Measurements from ENCODE around the gene HERC2. TPM values are rescaled to one million over a fixed set of nuclear protein-coding genes. Genes with fewer than 3 reads are reported as not detected.
"Not testable (repeated sequence)": the region's sequence is repeated elsewhere in the genome, so short reads cannot be mapped to it uniquely, and the experiment has no call there.

The HERC2 gene, protein sequence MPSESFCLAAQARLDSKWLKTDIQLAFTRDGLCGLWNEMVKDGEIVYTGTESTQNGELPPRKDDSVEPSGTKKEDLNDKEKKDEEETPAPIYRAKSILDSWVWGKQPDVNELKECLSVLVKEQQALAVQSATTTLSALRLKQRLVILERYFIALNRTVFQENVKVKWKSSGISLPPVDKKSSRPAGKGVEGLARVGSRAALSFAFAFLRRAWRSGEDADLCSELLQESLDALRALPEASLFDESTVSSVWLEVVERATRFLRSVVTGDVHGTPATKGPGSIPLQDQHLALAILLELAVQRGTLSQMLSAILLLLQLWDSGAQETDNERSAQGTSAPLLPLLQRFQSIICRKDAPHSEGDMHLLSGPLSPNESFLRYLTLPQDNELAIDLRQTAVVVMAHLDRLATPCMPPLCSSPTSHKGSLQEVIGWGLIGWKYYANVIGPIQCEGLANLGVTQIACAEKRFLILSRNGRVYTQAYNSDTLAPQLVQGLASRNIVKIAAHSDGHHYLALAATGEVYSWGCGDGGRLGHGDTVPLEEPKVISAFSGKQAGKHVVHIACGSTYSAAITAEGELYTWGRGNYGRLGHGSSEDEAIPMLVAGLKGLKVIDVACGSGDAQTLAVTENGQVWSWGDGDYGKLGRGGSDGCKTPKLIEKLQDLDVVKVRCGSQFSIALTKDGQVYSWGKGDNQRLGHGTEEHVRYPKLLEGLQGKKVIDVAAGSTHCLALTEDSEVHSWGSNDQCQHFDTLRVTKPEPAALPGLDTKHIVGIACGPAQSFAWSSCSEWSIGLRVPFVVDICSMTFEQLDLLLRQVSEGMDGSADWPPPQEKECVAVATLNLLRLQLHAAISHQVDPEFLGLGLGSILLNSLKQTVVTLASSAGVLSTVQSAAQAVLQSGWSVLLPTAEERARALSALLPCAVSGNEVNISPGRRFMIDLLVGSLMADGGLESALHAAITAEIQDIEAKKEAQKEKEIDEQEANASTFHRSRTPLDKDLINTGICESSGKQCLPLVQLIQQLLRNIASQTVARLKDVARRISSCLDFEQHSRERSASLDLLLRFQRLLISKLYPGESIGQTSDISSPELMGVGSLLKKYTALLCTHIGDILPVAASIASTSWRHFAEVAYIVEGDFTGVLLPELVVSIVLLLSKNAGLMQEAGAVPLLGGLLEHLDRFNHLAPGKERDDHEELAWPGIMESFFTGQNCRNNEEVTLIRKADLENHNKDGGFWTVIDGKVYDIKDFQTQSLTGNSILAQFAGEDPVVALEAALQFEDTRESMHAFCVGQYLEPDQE (N-terminal part only)
- total RNA-seq (10 to 100 TPM; 66.1 to 70.8 TPM), polyA plus RNA-seq (10 to 100 TPM; 21.7 to 29.0 TPM)
- long read RNA-seq, donor 1, partial matches to known transcripts, result 98 of 124 reads
- long read RNA-seq, donor 1, other reads (novel, unspliced or antisense), result 23 of 124 reads
- long read RNA-seq, donor 2, partial matches to known transcripts, result 43 of 61 reads
- long read RNA-seq, donor 2, other reads (novel, unspliced or antisense), result 18 of 61 reads

- H3K27me3 ChIP-seq (ENCODE audit: control insufficient read depth in 1 of 2, insufficient read depth in 2 of 2, low read length in 1 of 2); H3K36me3 ChIP-seq (ENCODE audit: control insufficient read depth in 1 of 2, insufficient read depth in 2 of 2, low read length in 1 of 2); ATAC-seq (ENCODE audit: low FRiP score); H3K27ac ChIP-seq (ENCODE audit: low read depth in 1 of 2, low read length in 2 of 2); H3K9me3 ChIP-seq (ENCODE audit: control insufficient read depth, low read length); DNase-seq; H3K4me1 ChIP-seq (ENCODE audit: control insufficient read depth in 1 of 2, insufficient read depth in 2 of 2, low read length in 2 of 2); intact Hi-C loops (cut with DNase I); H3K4me3 ChIP-seq (ENCODE audit: low read length in 2 of 2): not testable (repeated sequence)
- WGBS, 2 donors, result no CpG with 5 or more reads among the region's 52 CpGs
Observed at GRCh38 chr15:28322129-28322588, at the start of gene HERC2. TSS of gene HERC2 (minus strand) at chr15:28322179. CDS start at chr15:28321433, 746 bp downstream.

- H3K27ac ChIP-seq (ENCODE audit: low read depth in 1 of 2, low read length in 2 of 2); H3K4me1 ChIP-seq (ENCODE audit: control insufficient read depth in 1 of 2, insufficient read depth in 2 of 2, low read length in 2 of 2); H3K27me3 ChIP-seq (ENCODE audit: control insufficient read depth in 1 of 2, insufficient read depth in 2 of 2, low read length in 1 of 2); H3K4me3 ChIP-seq (ENCODE audit: low read length in 2 of 2); H3K36me3 ChIP-seq (ENCODE audit: control insufficient read depth in 1 of 2, insufficient read depth in 2 of 2, low read length in 1 of 2); H3K9me3 ChIP-seq (ENCODE audit: control insufficient read depth, low read length); intact Hi-C loops (cut with DNase I); ATAC-seq (ENCODE audit: low FRiP score): not testable (repeated sequence)
- peak in 1 of 2 donors; percentile 25 for DNase-seq
- WGBS, 2 donors, result 93 to 96% methylated on average over 6 to 13 of the region's 17 CpGs
Observed at GRCh38 chr15:28365502-28365901, 43.5 kb upstream of the HERC2 start.

DNA sequence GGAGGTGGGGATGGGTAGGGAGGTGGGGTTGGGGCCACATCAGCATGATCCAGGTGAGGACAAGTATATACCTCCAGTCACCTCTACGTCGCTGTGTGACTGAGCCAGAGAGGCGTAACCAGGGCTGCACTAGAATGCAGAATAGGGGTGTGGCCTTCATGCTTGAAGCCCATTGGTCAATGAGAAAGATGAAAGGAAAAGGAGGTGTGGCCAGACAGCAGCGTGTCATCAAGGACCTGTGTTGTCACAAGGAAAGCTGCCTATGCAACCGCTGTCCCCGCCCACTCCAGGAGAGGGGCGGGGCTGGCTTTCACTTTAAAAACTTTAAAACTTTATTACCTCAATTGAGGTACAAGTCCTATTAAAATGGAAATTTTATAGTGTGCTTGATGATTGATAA lies 36.0 kb upstream of the HERC2 start, which contains the start of gene GOLGA6L24:
TSS of gene GOLGA6L24 (minus strand) at position 101 of the 400 bp plus-strand sequence. CDS start at position 40, 61 bp downstream.
- DNase-seq; H3K4me1 ChIP-seq (ENCODE audit: control insufficient read depth in 1 of 2, insufficient read depth in 2 of 2, low read length in 2 of 2); intact Hi-C loops (cut with DNase I); H3K9me3 ChIP-seq (ENCODE audit: control insufficient read depth, low read length); H3K27me3 ChIP-seq (ENCODE audit: control insufficient read depth in 1 of 2, insufficient read depth in 2 of 2, low read length in 1 of 2); H3K27ac ChIP-seq (ENCODE audit: low read depth in 1 of 2, low read length in 2 of 2); H3K36me3 ChIP-seq (ENCODE audit: control insufficient read depth in 1 of 2, insufficient read depth in 2 of 2, low read length in 1 of 2); H3K4me3 ChIP-seq (ENCODE audit: low read length in 2 of 2); ATAC-seq (ENCODE audit: low FRiP score): not testable (repeated sequence)
- WGBS, 2 donors, result no CpG with 5 or more reads among the region's 7 CpGs

- DNase-seq; H3K27me3 ChIP-seq (ENCODE audit: control insufficient read depth in 1 of 2, insufficient read depth in 2 of 2, low read length in 1 of 2); H3K4me3 ChIP-seq (ENCODE audit: low read length in 2 of 2); H3K9me3 ChIP-seq (ENCODE audit: control insufficient read depth, low read length); ATAC-seq (ENCODE audit: low FRiP score); H3K4me1 ChIP-seq (ENCODE audit: control insufficient read depth in 1 of 2, insufficient read depth in 2 of 2, low read length in 2 of 2); H3K27ac ChIP-seq (ENCODE audit: low read depth in 1 of 2, low read length in 2 of 2); H3K36me3 ChIP-seq (ENCODE audit: control insufficient read depth in 1 of 2, insufficient read depth in 2 of 2, low read length in 1 of 2); intact Hi-C loops (cut with DNase I): not testable (repeated sequence)
- WGBS, 2 donors, result 0 to 1% methylated on average over 8 to 13 of the region's 39 CpGs
Observed at GRCh38 chr15:28321358-28322078, 461 bp downstream of the HERC2 start.

GRCh38 chr15:28319725-28320124 lies 2.3 kb downstream of the HERC2 start:
- H3K4me1 ChIP-seq (ENCODE audit: control insufficient read depth in 1 of 2, insufficient read depth in 2 of 2, low read length in 2 of 2); H3K27me3 ChIP-seq (ENCODE audit: control insufficient read depth in 1 of 2, insufficient read depth in 2 of 2, low read length in 1 of 2); H3K27ac ChIP-seq (ENCODE audit: low read depth in 1 of 2, low read length in 2 of 2); H3K9me3 ChIP-seq (ENCODE audit: control insufficient read depth, low read length); H3K4me3 ChIP-seq (ENCODE audit: low read length in 2 of 2); ATAC-seq (ENCODE audit: low FRiP score); intact Hi-C loops (cut with DNase I); DNase-seq; H3K36me3 ChIP-seq (ENCODE audit: control insufficient read depth in 1 of 2, insufficient read depth in 2 of 2, low read length in 1 of 2): not testable (repeated sequence)
- 96 to 97% methylated on average over 1 of the region's 1 CpG for WGBS, 2 donors

GRCh38 chr15:28318828-28319227 lies 3.2 kb downstream of the HERC2 start:
- intact Hi-C loops (cut with DNase I); H3K27me3 ChIP-seq (ENCODE audit: control insufficient read depth in 1 of 2, insufficient read depth in 2 of 2, low read length in 1 of 2); H3K27ac ChIP-seq (ENCODE audit: low read depth in 1 of 2, low read length in 2 of 2); ATAC-seq (ENCODE audit: low FRiP score); DNase-seq; H3K4me3 ChIP-seq (ENCODE audit: low read length in 2 of 2); H3K4me1 ChIP-seq (ENCODE audit: control insufficient read depth in 1 of 2, insufficient read depth in 2 of 2, low read length in 2 of 2); H3K9me3 ChIP-seq (ENCODE audit: control insufficient read depth, low read length); H3K36me3 ChIP-seq (ENCODE audit: control insufficient read depth in 1 of 2, insufficient read depth in 2 of 2, low read length in 1 of 2): not testable (repeated sequence)
- WGBS, 2 donors, result 75 to 86% methylated on average over 1 of the region's 3 CpGs

- H3K4me3 ChIP-seq (ENCODE audit: low read length in 2 of 2); H3K27me3 ChIP-seq (ENCODE audit: control insufficient read depth in 1 of 2, insufficient read depth in 2 of 2, low read length in 1 of 2); intact Hi-C loops (cut with DNase I); H3K4me1 ChIP-seq (ENCODE audit: control insufficient read depth in 1 of 2, insufficient read depth in 2 of 2, low read length in 2 of 2); H3K27ac ChIP-seq (ENCODE audit: low read depth in 1 of 2, low read length in 2 of 2); DNase-seq; H3K36me3 ChIP-seq (ENCODE audit: control insufficient read depth in 1 of 2, insufficient read depth in 2 of 2, low read length in 1 of 2); H3K9me3 ChIP-seq (ENCODE audit: control insufficient read depth, low read length); ATAC-seq (ENCODE audit: low FRiP score): not testable (repeated sequence)
- WGBS, 2 donors, result 88% methylated on average over 13 of the region's 13 CpGs
Observed at GRCh38 chr15:28318122-28318521, 3.9 kb downstream of the HERC2 start.

All from aorta (tissue), 5 donors.